Liver (tissue), 3 donors: ENCODE results near the gene MR1.

Experiments used
- CTCF ChIP-seq: fragments of 150-350 bp; IDR thresholded peaks from 2 replicates; pipeline ENCODE4 v1.5.1; 2017; ENCODE audit warnings: improper control_type of control experiment, low read depth, low read length; ENCODE audit not compliant: missing input control
- GABPA ChIP-seq, 2 donors: IDR thresholded peaks in 1 of 2; conservative IDR thresholded peaks in 1 of 2; 2 replicates each; pipeline ENCODE4 v1.6.1; 2016; ENCODE audit warnings: antibody characterized with exemption in 2 of 2, mild to moderate bottlenecking in 1 of 2, moderate library complexity in 1 of 2
- TAF1 ChIP-seq: conservative IDR thresholded peaks from 2 replicates; pipeline ENCODE4 v1.6.1; 2016; ENCODE audit warnings: antibody characterized with exemption, mild to moderate bottlenecking
- donor health status: healthy.
- donor health status: healthy.

DNA sequence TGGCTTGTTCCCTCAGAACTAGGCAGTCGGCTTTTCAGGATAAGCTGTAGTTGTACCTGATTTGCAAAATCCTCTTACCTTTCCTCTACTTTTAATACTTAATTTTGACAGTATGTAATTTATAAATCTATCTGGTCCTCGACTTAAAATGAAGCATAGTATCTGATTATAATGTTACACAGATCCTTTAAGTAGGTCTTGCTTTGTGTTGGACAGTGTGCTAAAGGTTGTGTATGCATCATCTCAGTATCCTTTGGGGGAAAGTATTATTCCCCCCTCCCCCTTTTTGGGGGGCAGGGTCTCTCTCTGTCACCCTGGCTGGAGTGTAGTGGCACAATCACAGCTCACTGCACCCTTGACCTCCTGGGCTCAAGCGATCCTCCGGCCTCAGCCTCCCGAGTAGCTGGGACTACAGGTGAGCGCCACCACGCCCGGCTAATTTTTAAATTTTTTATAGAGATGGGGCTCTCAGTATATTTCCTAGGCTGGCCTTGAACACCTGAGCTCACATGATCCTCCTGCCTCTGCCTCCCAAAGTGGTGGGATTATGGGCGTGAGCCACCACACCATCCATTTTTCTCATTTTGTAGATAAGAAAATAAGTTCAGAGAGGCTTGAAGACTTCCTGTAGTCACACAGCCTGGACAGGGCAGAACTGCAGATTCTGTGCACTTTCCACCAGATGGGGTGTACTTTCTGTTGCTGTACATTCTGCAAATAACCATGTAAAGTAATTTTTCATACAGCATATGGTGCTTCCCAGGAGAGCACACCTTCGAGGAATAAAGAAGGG lies 10.3 kb upstream of the MR1 start:
- TF ChIP-seq TAF1 (no peak), CTCF (no peak), GABPA (IDR thresholded peaks at IDR 0.05 in 1 of 2, conservative IDR thresholded peaks at IDR 0.05 in 1 of 2) (no peak)
